SK-N-SH (cell line): Measurements from ENCODE around the gene KCNAB3. TPM values are rescaled to one million over a fixed set of nuclear protein-coding genes. Genes with fewer than 3 reads are reported as not detected.

ENCODE experiments used
- CTCF ChIA-PET: fragments of 300-600, 350-600 bp; formaldehyde crosslinking; extraction: SDS; loops from one replicate; lab custom pipeline; 2021; lab: Yijun Ruan, JAX
- POLR2A ChIA-PET: fragments of 350-600 bp; sonication (Branson Sonifier 250); formaldehyde crosslinking; extraction: SDS; loops from one replicate; lab custom pipeline; 2020; ENCODE audit warnings: antibody characterized with exemption, inconsistent platforms; lab: Yijun Ruan, JAX
- DNase-seq: peaks from one replicate; pipeline ENCODE4 v3.0.0; 2012
- H2AFZ ChIP-seq: fragments of 200-600 bp; sonication (generic); 2 replicates; pipeline ENCODE4 v1.8.1; 2016; ENCODE audit warnings: antibody characterized with exemption, mild to moderate bottlenecking, low read depth
- H3F3A ChIP-seq: fragments of 200-600 bp; sonication (generic); replicated peaks from 2 replicates; pipeline ENCODE3; 2016; ENCODE audit warnings: antibody characterized with exemption, mild to moderate bottlenecking; ENCODE audit not compliant: insufficient read depth
- H3K27ac ChIP-seq, 2 experiments: fragments of 200-500 bp in 1 of 2; fragments of 200-600 bp in 1 of 2; sonication (Bioruptor generic) in 1 of 2; sonication (generic), shearing (Covaris generic) in 1 of 2; 2 replicates each; pipeline versions ENCODE4 v1.5.1 to v1.6.1; 2014 to 2016; ENCODE audit warnings: low read depth in 2 of 2, inconsistent platforms in 1 of 2, low read length in 1 of 2, mild to moderate bottlenecking in 1 of 2, mixed read lengths in 1 of 2
- H3K27me3 ChIP-seq: fragments of 200-600 bp; sonication (generic), shearing (Covaris generic); 2 replicates; pipeline ENCODE4 v1.6.1; 2016; ENCODE audit warnings: mixed run types; ENCODE audit not compliant: insufficient read depth
- H3K36me3 ChIP-seq, 2 experiments: fragments of 200-500 bp in 1 of 2; fragments of 200-600 bp in 1 of 2; sonication (Bioruptor generic) in 1 of 2; sonication (generic) in 1 of 2; replicated peaks in 1 of 2; 2 replicates each; pipeline versions ENCODE3 to v1.5.1; 2014 to 2016; ENCODE audit warnings: low read length in 1 of 2, mild to moderate bottlenecking in 1 of 2; ENCODE audit not compliant: insufficient read depth in 2 of 2, control insufficient read depth in 1 of 2
- H3K4me1 ChIP-seq, 2 experiments: fragments of 200-500 bp in 1 of 2; fragments of 200-600 bp in 1 of 2; sonication (Bioruptor generic) in 1 of 2; sonication (generic), shearing (Covaris generic) in 1 of 2; 2 replicates each; pipeline versions ENCODE4 v1.5.1 to v1.6.1; 2014 to 2016; ENCODE audit warnings: low read depth in 1 of 2, low read length in 1 of 2, mixed run types in 1 of 2; ENCODE audit not compliant: insufficient read depth in 2 of 2, control insufficient read depth in 1 of 2
- H3K4me2 ChIP-seq: fragments of 200-600 bp; sonication (generic), shearing (Covaris generic); 2 replicates; pipeline ENCODE4 v1.6.1; 2017; ENCODE audit warnings: mixed run types
- H3K4me3 ChIP-seq, 2 experiments: fragments of 200-500 bp in 1 of 2; fragments of 200-600 bp in 1 of 2; sonication (Bioruptor generic) in 1 of 2; sonication (generic), shearing (Covaris generic) in 1 of 2; 2 replicates each; pipeline versions ENCODE4 v1.5.1 to v1.8.1; 2014 to 2016; ENCODE audit warnings: low read depth in 2 of 2, inconsistent platforms in 1 of 2, low read length in 1 of 2, mild to moderate bottlenecking in 1 of 2, mixed read lengths in 1 of 2, moderate library complexity in 1 of 2
- H3K79me2 ChIP-seq: fragments of 200-600 bp; sonication (generic); 2 replicates; pipeline ENCODE4 v1.8.1; 2017; ENCODE audit warnings: mild to moderate bottlenecking; ENCODE audit not compliant: insufficient read depth
- H3K9ac ChIP-seq: fragments of 200-600 bp; sonication (generic); 2 replicates; pipeline ENCODE4 v1.6.1; 2017; ENCODE audit warnings: mixed run types
- H3K9me2 ChIP-seq: fragments of 200-600 bp; sonication (generic); 2 replicates; pipeline ENCODE4 v1.6.1; 2017; ENCODE audit warnings: mixed run types
- H3K9me3 ChIP-seq: fragments of 200-600 bp; sonication (generic); 2 replicates; pipeline ENCODE4 v1.6.1; 2017; ENCODE audit warnings: mixed run types, mild to moderate bottlenecking, moderate library complexity
- H4K20me1 ChIP-seq: fragments of 200-600 bp; sonication (generic); 2 replicates; pipeline ENCODE4 v1.6.1; 2017; ENCODE audit warnings: mild to moderate bottlenecking, mixed run types; ENCODE audit not compliant: insufficient read depth
- CHD2 ChIP-seq: fragments of 150-350 bp; IDR thresholded peaks from 2 replicates; pipeline ENCODE4 v1.6.1; 2018; ENCODE audit warnings: low read length; ENCODE audit not compliant: partially characterized antibody
- CTCF ChIP-seq: fragments of 200-600 bp; sonication (generic); IDR thresholded peaks from 2 replicates; pipeline ENCODE4 v1.6.1; 2017; ENCODE audit warnings: antibody characterized with exemption, mild to moderate bottlenecking, moderate library complexity
- EZH2phosphoT487 ChIP-seq: fragments of 200-600 bp; sonication (generic); IDR thresholded peaks from 2 replicates; pipeline ENCODE4 v1.6.1; 2017; ENCODE audit warnings: low read depth, mixed run types, mild to moderate bottlenecking, antibody characterized with exemption, moderate library complexity, borderline replicate concordance
- FOSL2 ChIP-seq: IDR thresholded peaks from 2 replicates; pipeline ENCODE4 v1.4.0; 2012; ENCODE audit warnings: low read depth, mild to moderate bottlenecking, moderate library complexity, borderline replicate concordance
- FOXJ3 ChIP-seq: sonication (generic); formaldehyde crosslinking; IDR thresholded peaks from 2 replicates; pipeline ENCODE4 v1.5.1; 2020; ENCODE audit warnings: mild to moderate bottlenecking, missing genetic modification reagents
- FOXM1 ChIP-seq: IDR thresholded peaks from 2 replicates; pipeline ENCODE4 v1.4.0; 2012; ENCODE audit warnings: low read depth, mild to moderate bottlenecking
- GATA2 ChIP-seq: sonication (generic); formaldehyde crosslinking; IDR thresholded peaks from 2 replicates; pipeline ENCODE4 v1.5.0; 2020; ENCODE audit warnings: mild to moderate bottlenecking, missing genetic modification reagents
- IRF3 ChIP-seq: fragments of 150-350 bp; IDR thresholded peaks from 2 replicates; pipeline ENCODE4 v1.6.1; 2016; ENCODE audit warnings: mild to moderate bottlenecking, low read depth, low read length
- JUND ChIP-seq: IDR thresholded peaks from 2 replicates; pipeline ENCODE4 v1.4.0; 2012
- MEF2A ChIP-seq: IDR thresholded peaks from 2 replicates; pipeline ENCODE4 v1.4.0; 2012; ENCODE audit warnings: low read depth, borderline replicate concordance
- MXI1 ChIP-seq: IDR thresholded peaks from 2 replicates; pipeline ENCODE4 v1.6.1; 2012; ENCODE audit warnings: mild to moderate bottlenecking, low read depth, low read length, improper control_type of control experiment
- NFIC ChIP-seq: IDR thresholded peaks from 2 replicates; pipeline ENCODE4 v1.4.0; 2012; ENCODE audit warnings: borderline replicate concordance
- NRF1 ChIP-seq: IDR thresholded peaks from 2 replicates; pipeline ENCODE4 v1.6.1; 2012; ENCODE audit warnings: low read depth, mild to moderate bottlenecking, low read length
- POLR2AphosphoS5 ChIP-seq: IDR thresholded peaks from 2 replicates; pipeline ENCODE4 v1.6.1; 2012; ENCODE audit warnings: low read depth, low read length
- RAD21 ChIP-seq: IDR thresholded peaks from 2 replicates; pipeline ENCODE4 v1.6.1; 2012; ENCODE audit warnings: mild to moderate bottlenecking, low read length
- RCOR1 ChIP-seq: fragments of 150-350 bp; IDR thresholded peaks from 2 replicates; pipeline ENCODE4 v1.6.1; 2017; ENCODE audit warnings: antibody characterized with exemption, low read length
- RXRA ChIP-seq: IDR thresholded peaks from 2 replicates; pipeline ENCODE4 v1.4.0; 2012; ENCODE audit warnings: low read depth, mild to moderate bottlenecking, borderline replicate concordance
- SIN3A ChIP-seq: IDR thresholded peaks from 2 replicates; pipeline ENCODE4 v1.6.1; 2012; ENCODE audit warnings: low read depth, mild to moderate bottlenecking, low read length, moderate library complexity, borderline replicate concordance
- SMC3 ChIP-seq: IDR thresholded peaks from 2 replicates; pipeline ENCODE4 v1.6.1; 2012; ENCODE audit warnings: low read depth, low read length, improper control_type of control experiment
- TAF1 ChIP-seq: IDR thresholded peaks from 2 replicates; pipeline ENCODE4 v1.6.1; 2012; ENCODE audit warnings: low read depth, mild to moderate bottlenecking, low read length, moderate library complexity, borderline replicate concordance
- TEAD4 ChIP-seq: IDR thresholded peaks from 2 replicates; pipeline ENCODE4 v1.4.0; 2012; ENCODE audit warnings: mild to moderate bottlenecking, borderline replicate concordance; ENCODE audit not compliant: insufficient read depth
- USF1 ChIP-seq: IDR thresholded peaks from 2 replicates; pipeline ENCODE4 v1.4.0; 2012; ENCODE audit warnings: low read depth, borderline replicate concordance
- YY1 ChIP-seq: IDR thresholded peaks from 2 replicates; pipeline ENCODE4 v1.4.0; 2012; ENCODE audit warnings: low read depth, mild to moderate bottlenecking
- WGBS: methylation state at CpG from one replicate; pipeline ENCODE4 v1.1.6; 2017; ENCODE audit warnings: low lambda C conversion rate; 5-methylcytosine and 5-hydroxymethylcytosine counted together
- polyA plus RNA-seq, 3 experiments: library from polyadenylated mRNA; depleted of rRNA; stranded (reverse); fragments of >200 nt; gene quantifications; 2 replicates each; pipeline ENCODE4 v1.2.3, GENCODE V29; 2012
- TF ChIP-seq, protein P1 (sequence below): IDR thresholded peaks from 2 replicates; pipeline ENCODE4 v1.4.0; 2012; ENCODE audit warnings: low read depth, borderline replicate concordance
- TF ChIP-seq, protein P2 (sequence below): IDR thresholded peaks from 2 replicates; pipeline ENCODE4 v1.4.0; 2012; ENCODE audit warnings: low read depth
- TF ChIP-seq, protein P3 (sequence below): fragments of 150-350 bp; IDR thresholded peaks from 2 replicates; pipeline ENCODE4 v1.6.1; 2017; ENCODE audit warnings: antibody characterized with exemption, low read length, low read depth, borderline replicate concordance
- TF ChIP-seq, protein P4 (sequence below): IDR thresholded peaks from 2 replicates; pipeline ENCODE4; 2012

The KCNAB3 gene
- polyA plus RNA-seq, 1 of the 3 experiments (the other 2 are of a cell fraction): 4.4 TPM

- no peaks in the 10 kb centered on the region for H3K9me3 ChIP-seq
- ChIA-PET POLR2A (no interaction called here), CTCF (interaction anchor here (0.6 to 9.4 kb wide), 39 partner anchors 8 to 164 kb away, joined by 3 to 143 read pairs (median 5); partner anchors contain the start of genes CHD3 and GUCY2D)
- peaks cover 80 to 86% of the 10 kb centered on the region in 2 experiments for H3K36me3 ChIP-seq
- no peaks in the 10 kb centered on the region for H3K4me1 ChIP-seq
- no peak overlapping the region for H3K9ac ChIP-seq
- peak; percentile 72 for DNase-seq
- H3K79me2 ChIP-seq: no peaks in the 10 kb centered on the region
- no peak overlapping the region for H2AFZ ChIP-seq
- no peak overlapping the region; a peak in 1 of 4 replicates for H3K27ac ChIP-seq
- no peaks in the 10 kb centered on the region for H3K9me2 ChIP-seq
- TF ChIP-seq CHD2 (peak; percentile 14), RCOR1 (no peak), FOXJ3 (CRISPR knock-in tag) (no peak), RXRA (no peak), SMC3 (peak; percentile 91), MEF2A (no peak), FOSL2 (no peak), GATA2 (no peak), IRF3 (no peak), NFIC (no peak), NRF1 (no peak), CTCF (peak; percentile 70), SIN3A (no peak), YY1 (no peak), TAF1 (no peak), EZH2phosphoT487 (no peak), RAD21 (peak; percentile 92), JUND (no peak), TEAD4 (no peak), MXI1 (no peak), USF1 (no peak), FOXM1 (no peak), POLR2AphosphoS5 (no peak)
- TF ChIP-seq, protein P1, sequence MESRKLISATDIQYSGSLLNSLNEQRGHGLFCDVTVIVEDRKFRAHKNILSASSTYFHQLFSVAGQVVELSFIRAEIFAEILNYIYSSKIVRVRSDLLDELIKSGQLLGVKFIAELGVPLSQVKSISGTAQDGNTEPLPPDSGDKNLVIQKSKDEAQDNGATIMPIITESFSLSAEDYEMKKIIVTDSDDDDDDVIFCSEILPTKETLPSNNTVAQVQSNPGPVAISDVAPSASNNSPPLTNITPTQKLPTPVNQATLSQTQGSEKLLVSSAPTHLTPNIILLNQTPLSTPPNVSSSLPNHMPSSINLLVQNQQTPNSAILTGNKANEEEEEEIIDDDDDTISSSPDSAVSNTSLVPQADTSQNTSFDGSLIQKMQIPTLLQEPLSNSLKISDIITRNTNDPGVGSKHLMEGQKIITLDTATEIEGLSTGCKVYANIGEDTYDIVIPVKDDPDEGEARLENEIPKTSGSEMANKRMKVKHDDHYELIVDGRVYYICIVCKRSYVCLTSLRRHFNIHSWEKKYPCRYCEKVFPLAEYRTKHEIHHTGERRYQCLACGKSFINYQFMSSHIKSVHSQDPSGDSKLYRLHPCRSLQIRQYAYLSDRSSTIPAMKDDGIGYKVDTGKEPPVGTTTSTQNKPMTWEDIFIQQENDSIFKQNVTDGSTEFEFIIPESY: no peak
- TF ChIP-seq, protein P2, sequence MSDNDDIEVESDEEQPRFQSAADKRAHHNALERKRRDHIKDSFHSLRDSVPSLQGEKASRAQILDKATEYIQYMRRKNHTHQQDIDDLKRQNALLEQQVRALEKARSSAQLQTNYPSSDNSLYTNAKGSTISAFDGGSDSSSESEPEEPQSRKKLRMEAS: no peak
- TF ChIP-seq, protein P3, sequence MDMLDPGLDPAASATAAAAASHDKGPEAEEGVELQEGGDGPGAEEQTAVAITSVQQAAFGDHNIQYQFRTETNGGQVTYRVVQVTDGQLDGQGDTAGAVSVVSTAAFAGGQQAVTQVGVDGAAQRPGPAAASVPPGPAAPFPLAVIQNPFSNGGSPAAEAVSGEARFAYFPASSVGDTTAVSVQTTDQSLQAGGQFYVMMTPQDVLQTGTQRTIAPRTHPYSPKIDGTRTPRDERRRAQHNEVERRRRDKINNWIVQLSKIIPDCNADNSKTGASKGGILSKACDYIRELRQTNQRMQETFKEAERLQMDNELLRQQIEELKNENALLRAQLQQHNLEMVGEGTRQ: no peak
- TF ChIP-seq, protein P4, sequence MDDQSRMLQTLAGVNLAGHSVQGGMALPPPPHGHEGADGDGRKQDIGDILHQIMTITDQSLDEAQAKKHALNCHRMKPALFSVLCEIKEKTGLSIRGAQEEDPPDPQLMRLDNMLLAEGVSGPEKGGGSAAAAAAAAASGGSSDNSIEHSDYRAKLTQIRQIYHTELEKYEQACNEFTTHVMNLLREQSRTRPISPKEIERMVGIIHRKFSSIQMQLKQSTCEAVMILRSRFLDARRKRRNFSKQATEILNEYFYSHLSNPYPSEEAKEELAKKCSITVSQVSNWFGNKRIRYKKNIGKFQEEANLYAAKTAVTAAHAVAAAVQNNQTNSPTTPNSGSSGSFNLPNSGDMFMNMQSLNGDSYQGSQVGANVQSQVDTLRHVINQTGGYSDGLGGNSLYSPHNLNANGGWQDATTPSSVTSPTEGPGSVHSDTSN: no peak
- TF ChIP-seq, all 33 proteins: peak for 4
- Histone ChIP-seq H4K20me1 (no peaks in the 10 kb centered on the region), H3K4me2 (no peak overlapping the region), H3K27me3 (no peaks in the 10 kb centered on the region), H3K4me3 (no peak overlapping the region), H3F3A (no peaks in the 10 kb centered on the region)
- 66% methylated on average over 6 of the region's 6 CpGs for WGBS
These were observed 31.9 kb downstream of the KCNAB3 start for GRCh38 chr17:7897773-7898172.
